SKM-1 (cell line): Measurements from ENCODE around the gene KHDC4.

Experiments used
- DNase-seq: peaks from one replicate; lab custom pipeline; 2025; ENCODE audit not compliant: unreplicated experiment; lab: John Stamatoyannopoulos, UW

The KHDC4 gene

DNA sequence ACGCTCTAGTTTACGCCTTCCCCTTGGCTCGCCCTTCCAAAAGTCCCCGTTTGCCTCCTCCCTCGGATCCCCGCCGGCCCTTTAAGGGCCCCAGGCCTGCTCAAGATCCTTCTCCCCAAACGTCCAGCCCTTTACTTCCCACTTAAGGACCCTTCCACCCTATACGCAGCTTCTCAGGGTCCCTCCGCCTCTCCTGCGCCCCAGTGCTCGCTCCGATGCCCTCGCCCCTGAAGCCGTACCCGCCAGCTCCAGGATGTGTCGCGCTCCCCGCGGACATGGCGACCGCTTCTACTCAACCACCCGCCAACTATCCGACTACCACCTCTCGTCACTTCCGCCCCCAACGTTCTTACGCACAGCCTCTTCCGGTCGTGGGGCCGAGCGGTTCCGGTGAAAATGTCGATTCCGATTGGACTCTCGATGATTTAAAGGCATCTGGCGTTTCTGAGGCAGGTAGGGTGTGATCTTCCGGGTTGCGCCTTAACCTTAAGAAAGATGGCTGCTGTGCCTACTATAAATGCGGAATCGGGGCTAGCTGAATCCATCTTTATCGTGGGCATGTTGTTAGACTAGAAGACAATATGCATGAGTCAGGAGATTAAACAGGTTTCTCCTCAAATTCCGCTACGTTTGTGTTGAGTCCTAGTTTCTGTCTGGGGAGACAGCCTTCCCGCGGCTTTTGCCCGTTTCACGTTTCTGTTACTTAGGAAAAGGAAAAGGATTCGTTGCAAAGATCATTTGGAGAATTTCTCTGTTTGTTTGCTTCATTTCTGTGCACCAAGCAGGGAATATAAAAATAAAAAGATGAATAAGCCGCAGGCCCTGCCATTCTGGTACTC lies at the start of gene KHDC4:
Gene KHDC4 (minus strand): TSS at position 317 of the 839 bp plus-strand sequence. CDS start 40 bp downstream, at position 277.
- peak; percentile 100 for DNase-seq

DNA sequence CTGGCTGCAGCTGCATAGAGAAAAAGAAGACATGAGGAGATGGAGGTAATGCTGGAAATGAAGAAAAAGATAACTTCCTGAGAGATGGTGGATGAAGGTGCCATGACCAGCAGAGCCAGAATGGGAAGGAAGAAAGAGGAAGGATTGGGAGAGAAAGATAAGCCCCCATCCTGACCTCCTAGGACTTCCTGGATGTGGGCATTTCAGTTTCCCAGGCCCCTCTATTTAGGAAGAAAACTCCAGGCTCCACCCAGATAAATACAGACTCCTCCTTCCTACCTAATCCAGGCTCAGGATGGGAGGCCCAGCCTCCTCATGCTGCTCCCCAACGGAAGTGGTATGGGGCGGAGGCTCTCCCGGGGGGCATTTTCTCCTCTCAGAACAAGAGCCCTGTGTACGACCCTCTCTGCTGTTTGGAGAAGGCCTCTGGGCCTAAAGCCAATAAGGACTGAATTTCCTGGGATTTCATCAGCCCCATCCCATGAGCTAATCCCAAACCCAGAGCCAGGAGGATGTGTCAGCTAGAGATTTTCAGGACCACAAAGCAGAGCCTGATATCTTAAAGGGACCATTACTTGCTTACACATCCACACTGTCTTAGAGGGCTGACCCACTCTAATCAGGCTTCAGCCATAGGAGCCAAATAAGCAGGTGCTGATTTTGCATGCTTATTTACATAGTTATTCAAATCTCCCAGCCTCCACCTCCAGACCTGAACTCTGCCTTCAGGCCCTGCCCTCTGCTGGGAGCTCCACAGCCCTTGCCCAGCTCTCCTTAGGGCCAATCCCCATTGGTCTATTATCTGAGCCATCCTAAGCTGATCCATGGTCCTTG lies 49.2 kb upstream of the KHDC4 start:
- DNase-seq: no peak

DNA sequence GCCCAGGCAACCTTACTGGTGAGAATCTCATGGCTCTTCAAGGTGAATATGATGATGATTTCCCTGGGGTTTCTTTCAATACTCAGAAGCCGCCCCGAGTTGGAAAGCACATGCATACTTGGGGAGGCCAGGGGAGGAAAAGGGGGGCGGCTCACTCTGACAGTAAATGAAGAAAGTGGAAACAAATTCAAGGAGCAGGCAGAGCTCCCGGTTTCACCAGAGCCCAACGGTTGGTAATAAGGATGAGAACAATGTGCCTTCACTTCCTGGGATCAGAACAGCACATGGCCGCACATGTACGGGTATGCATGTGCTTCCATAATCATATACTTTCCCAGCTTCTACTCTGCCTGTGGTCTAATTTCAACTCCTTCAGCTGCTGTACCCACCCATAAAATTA lies 47.9 kb upstream of the KHDC4 start:
- DNase-seq: no peak

DNA sequence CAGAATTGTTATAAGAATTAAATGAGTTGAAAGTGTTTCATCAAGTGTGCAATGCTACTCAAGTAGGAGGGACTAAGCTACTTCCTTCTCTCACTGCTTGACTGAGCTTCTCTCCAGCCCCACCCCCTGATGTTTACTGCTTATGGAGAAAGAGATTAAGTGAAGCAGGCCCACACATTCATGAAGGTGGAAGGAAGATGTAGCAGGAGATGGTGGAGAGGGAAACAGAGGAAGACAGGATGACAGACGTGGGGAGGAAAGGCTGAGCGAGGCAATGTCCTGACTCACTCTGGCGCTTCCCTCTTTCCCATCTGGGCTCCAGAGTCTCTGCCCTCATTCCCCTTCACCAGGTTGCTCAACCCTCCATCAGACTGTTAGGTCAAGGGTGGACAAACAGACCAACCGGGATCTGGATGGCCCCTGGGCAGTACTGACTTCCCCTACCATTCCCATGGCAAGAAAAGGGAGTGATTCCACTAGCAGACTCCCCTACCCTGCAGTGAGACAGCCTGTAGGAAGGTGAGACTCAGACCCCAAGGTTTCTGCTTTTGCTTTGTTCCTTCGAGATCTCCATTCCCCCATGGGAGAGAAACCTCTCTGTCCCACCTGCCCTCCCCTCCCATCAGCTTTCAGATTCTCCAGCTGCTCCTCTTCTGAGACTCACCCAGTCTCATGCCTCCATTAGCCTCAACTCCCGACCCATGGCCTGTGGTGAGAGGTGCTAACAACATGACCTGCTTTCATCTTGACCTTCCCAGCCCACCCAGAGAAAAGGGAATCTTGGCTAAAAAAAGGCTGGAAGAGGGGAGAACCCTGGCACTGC lies 47.3 kb upstream of the KHDC4 start:
- peak; percentile 88 for DNase-seq

DNA sequence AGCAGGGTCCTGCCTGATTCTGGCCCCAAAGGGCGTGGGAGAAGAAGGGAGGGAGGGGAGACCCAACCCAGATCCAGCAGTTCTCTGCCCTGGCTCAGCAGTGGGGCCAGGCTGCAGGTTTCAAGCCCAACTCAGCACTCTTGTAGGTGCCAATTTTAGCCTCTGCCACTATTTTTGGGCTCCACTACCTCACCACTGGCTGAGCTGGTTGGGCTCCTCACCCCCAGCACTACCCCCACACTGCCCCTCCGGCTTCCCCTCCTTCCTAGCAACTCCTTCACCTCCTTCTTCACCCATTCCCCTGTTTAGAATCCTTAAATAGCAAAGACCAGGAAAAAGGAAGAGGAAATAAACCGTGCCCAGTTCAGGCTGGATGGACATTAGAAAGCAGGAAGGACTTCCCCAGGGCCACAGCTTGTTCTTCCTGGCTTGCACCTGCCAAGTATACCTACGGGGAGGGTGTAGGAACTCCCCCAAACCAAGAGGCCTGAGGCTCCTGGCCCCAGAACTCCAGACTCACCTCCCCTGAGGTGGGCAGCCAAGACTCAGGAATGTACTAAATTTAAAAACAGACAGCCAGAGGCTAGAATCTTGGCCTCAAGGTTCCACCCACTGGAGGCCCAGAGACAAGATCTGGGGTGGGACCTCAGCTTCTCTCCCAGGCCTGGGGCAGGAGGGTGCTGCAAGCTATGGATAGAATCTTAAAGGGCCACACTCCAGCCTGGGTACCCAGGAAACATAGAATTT lies 45.6 kb upstream of the KHDC4 start:
- peak; percentile 19 for DNase-seq

DNA sequence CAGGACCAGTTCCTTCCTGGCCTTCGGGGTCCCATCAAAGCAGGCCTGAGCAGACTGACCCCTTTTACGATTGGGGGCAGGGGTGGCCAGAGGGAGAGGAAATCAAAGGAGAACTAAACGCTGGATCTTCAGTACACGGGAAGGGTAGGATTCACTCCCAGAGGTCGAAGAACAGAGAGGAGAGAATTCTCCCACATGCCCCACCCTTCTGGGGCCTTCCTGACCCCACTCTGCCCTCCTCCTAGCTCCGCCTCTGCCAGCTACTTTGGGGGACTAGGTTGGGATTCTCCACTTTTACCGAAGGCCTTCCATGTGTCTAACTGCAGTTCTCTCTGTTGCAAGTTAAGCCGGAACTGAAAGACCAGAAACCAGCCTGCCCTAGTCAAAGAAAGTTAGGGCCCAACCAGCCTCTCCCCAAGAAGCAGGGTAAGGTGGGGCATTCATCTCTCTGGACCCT lies 44.8 kb upstream of the KHDC4 start:
- peak; percentile 29 for DNase-seq

DNA sequence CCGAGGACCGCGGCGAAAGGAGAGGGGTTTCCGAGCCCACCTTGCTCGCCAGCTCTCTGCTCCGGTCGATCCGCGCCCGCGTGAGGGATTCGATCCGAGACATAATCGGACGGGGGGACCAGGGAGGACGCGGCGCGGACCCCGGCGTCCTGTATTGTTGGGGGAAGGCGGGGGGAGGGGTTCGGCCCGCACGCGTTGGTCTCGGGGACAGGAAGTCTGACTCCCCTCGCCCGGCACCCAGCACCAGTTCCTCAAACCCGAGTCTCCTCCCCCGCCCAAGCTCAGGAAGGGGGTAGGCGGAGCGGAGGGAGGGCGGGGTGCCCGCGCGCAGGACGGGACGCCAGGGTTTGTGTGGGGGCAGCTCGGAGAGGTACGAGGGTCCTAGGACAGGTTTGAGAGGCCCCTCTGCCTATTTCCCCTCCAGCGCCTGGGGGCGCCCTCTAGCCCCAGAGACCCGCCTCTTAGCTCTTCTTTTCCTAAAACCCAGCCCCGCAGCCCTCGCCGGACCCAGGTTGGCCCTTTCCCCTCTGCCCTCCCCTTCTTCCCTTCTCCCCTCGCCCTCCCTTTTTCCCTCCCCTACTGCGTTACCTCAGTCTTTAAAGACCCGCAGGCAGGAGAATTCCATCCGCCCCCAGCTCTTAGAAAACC lies 44.2 kb upstream of the KHDC4 start, which contains the start of gene ARHGEF2:
Gene ARHGEF2 (minus strand): TSS at position 223 of the 648 bp plus-strand sequence. CDS start 120 bp downstream, at position 103.
- DNase-seq: peak; percentile 99

DNA sequence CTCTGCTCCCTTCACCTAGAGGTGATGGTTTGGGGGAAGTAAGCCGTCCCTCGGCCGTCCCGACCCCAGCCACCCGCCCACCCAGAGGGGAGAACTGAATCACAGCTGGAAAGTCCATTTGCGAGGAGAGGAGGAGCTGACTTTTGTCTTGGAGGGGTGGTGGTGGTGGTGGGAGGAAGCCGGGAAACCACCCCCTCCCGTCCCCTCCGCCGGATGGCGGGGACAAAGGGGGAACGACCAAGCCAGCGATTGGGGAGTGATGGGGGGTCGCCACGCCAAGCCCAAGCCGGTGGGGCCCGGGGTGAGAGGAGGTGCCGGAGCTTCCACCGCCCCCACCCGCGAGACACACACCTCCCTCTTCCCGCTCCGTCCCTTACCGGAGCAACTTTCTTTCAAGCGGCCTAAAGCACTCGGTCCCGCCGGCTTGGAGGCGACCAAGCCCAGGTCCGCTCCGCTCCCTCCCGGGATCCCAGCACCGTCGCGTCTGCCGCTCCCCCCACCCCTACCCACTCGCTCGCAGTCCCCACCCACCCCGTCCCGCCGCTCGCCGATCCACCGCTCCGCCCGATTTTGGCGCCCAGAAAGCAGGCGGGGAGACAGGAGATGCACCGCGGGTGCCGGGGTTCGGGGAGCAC lies 43.6 kb upstream of the KHDC4 start:
- DNase-seq: no peak

DNA sequence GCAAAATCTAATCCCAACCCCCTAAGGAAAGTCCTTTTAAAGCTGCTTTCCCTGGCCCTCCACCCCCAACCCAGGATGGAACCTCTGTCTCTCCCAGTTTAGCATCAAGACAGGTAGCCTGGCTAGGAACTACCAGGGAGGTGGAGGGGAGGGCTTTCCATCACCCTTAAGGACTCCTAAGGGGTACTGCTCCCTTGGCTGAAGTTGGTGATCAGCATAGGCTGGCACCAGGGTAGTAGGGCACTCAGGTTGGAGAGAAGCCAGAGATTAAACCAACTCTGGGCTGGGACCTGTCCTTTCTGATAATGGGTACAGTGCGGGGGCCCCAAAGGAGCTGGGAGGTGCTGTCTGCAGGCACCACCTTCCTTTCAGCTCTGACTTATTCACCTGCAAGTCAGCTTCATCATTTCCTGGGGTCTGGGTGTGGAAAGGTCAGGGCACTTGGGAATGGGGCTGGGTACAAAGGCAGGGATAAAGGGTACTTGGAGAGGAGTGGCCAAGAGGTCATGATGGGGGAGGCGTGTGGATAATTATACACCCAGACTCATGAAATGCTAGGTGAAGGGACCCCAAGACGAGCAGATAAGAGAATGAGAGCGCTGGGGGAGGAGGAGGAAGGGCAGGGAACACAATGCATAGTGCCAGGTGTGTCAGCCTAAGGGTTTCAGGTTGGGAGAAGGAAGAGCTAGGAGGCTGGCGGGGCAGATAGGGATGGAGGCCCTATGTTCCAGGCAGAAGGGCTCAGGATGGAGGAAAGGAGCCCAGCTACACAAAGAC lies 42.9 kb upstream of the KHDC4 start:
- no peak for DNase-seq

DNA sequence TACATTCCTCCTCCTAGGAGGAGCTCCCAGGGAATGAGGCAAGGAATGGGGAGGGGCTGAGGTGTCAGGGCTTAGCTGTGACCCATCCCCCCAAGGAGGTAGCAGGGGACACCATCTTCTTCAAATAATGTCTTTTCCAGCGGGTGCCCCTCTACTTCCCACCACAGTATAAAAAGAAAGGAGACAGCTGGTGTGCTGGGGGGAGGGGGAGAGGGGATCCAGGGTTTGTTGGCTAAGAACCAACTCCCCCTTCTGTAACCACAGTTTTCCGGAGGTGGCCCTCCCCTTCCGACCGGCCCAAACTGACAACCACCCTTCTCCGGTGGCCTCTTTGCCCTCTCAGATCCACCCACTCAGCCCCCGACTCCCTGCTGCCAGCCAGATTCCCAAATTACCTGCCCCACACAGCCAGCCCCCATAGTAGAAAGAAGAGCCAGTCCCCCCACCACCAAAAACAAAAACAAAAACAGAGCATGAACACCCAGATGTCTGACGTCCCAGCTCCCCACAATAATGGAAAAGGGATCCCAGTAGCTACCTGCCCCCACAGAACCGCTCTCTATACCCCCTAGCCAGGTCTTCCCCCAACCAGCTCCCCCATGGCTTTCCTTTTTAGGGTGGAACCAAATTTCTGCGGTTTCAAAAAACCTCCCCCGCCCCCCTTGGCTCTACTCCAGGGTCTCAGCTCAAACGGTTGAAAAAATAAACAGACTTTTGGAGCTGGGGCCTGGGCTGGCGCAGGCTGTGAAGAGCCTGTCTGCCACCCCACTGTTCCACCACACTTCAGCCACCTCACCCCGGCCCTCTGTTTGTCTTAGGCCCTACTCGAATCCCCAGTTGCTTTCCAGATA lies 42.1 kb upstream of the KHDC4 start:
- DNase-seq: peak; percentile 94

DNA sequence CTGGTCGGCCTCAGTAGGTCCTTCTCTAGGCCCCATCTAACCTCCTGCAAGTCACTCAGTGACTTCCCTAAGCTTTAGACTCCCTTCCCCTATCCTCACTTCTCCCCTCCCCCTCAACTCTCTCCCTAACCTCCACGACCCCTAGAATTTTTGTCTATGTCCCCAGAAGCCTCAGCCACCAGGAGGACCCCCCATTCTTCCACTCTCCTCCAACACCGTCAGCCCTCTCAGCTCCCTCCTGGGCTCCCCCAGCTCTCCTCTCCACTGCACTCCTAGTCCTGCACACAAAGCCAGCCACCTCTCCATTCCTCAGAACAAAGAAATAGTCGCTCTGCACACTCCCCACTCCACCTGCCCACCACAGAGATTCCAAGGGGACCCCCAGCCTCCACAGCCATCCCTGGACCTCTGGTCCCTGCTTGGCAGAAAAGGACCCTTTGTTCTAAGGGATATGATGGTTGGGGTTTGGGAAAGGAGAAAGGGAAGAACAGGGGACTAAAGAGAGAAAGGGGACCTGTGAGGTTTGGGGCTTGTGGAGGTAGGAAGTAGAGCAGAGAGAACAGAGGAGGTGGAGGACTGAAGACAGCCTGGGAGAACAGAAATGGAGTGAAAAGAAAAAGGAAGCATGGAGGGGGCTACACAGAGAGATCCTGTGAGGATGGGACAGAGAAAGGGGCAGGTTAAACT lies 41.3 kb upstream of the KHDC4 start:
- no peak for DNase-seq

DNA sequence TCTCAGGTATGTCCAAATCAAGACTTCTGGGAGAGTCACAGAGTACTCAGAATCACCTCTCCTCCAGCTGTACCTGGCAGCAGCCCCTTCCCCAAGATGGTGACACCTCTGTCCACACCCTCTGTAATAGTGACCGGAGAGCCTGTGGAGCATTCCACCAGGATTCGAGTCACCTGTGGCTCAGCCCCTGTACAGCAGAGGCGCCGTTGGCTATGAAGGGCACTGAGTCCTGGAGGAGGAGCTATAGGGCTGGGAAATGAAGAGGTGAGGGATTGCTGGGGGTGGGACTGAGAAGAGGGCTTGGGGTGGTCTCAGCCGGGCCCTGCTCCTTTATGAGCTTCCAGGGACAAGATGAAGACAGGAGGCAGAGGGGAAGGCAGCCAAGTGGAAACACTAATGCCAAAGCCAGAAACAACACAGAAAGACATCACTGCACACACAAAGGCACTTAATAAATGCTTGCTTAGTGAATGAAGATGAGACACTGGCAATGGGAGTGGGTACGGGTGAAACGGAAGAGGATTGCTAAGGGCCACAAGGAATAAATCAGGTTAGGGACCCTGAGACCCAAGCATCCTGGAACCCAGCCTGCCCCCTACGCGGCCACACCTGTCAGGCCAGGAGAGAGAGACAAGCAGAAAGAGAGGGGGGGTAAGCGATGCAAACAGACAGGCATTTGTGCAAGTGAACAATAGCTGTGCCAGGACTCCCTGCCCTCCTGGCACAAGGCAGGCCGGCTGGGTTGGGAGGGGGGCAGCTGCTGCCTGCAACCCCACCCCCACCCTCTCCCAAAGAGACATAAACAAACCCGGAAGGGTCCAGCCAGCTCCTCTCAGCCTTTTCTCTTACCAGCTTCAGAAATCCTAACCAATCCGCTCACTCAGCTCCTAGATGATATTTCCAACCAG lies 40.2 kb upstream of the KHDC4 start:
- no peak for DNase-seq

DNA sequence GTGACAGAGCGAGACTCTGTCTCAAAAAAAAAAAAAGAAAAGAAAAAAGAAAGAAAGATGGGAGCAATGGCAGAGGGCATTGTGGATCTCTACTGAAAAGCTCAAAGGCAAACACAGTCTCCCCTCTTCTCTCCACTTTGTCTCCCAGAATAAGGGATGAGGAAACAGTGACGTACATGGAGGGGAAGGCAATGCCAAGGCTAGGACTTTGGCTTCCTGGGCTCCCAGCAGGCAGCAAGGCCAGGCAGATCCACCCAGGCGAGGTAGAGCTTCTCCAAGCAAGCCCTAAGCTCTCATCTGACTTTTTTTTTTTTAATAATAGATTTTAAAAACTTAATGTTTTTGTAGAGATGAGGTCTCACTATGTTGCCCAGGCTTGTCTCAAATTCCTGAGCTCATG lies 39.5 kb upstream of the KHDC4 start:
- DNase-seq: no peak

DNA sequence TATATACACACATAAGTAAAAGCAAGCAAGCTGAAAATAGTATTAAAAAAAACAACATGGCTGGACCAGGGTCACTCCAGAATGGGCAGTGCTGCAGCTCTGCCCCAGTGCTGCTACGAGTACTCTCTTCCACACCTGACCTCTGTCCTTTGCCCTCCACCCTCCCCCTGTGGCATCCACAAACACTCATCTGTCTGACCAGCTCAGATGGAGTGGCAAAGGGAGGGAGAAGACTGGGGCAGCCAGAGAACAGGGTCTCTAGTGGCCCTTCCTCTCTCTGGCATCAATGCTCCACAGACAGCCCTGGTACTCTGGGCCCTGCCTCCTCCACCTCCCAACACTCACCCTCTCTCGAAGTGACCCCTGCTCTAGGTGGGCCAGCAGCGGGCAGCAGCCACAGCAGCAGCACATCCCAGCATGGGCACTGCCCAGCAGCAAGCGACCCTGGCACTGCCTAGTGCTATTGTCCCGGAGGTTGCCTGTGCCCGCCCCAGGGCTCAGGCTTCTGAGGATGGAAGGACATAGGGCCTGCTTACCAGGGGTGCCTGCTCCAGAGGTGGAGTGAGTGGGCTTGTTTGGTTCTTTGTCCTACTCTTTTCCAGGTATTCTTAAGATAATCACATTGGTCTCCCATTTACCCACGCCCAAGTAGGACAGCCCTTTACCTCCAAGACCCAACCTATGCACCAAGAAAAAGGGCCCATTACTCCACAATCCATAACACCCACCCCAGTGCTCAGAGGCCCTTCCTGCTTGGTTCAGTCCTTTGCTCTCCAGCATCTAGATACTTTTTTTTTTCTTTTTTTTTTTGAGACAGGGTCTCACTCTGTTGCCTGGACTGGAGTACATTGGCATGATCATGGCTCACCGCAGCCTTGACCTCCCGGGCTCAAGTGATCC lies 37.9 kb upstream of the KHDC4 start:
- no peak for DNase-seq
